ENCODE measurements around the gene PPM1L.

DNA sequence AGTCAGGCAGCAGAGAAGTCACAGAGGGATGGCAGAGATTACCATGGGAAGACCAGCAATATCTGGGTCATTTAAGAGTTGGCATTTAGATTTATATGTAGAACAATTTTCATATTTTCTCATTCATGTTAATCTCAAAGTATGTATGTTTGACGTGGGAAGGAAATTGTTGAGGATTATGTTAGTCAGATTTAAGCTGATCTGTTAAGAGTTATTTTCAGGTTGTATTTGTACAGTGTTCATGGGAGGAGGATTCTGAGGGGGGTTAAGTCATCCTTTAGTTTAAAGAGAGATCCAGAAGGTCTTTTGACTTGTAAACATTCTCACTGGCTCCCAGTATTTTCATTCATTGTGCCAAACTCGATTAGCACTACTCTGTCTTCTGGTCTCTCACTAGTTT lies 34.7 kb downstream of the PPM1L start:
- TF ChIP-seq CTCF (IDR thresholded peaks at IDR 0.05) (no peak), POLR2A (IDR thresholded peaks at IDR 0.05) (no peak)
